Activated CD8-positive, alpha-beta memory T cell treated with anti-CD3 and anti-CD28 coated beads, Interleukin-2, amount 50 U/mL, for 48 hours (primary cell): ENCODE data around the gene MSL3B.
"Not testable (repeated sequence)": the region's sequence is repeated elsewhere in the genome, so short reads cannot be mapped to it uniquely, and the experiment has no call there.

ENCODE experiments used
- DNase-seq: peaks from one replicate; pipeline ENCODE4 v3.0.0-alpha.2; 2020

MSL3B gene

DNA sequence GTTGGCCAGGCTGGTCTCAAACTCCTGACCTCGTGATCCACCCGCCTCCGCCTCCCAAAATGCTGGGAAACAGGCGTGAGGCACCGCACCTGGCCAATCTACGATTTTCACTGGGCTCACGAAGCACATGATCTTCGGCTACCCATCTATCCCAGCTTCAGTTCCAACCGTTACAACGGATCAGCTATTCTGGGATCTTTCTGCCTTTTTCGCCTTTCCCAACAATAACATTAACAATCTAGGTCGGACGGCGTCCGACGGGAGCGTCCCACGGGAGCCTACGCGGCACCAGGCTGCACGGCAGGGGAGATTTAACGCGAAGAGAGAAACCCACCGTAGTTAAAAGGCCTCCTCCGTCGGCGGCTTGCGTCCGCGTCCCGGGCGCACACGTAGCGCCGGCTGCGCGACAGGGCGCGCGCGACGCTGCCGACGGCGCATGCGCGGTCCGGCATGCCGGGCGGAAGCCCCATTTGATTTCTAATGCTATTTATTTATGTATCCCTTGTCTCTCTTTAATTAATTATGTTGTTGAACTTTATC lies at the start of gene MSL3B:
Gene MSL3B (minus strand): TSS at position 394 of the 540 bp plus-strand sequence.
- DNase-seq: peak; percentile 78

DNA sequence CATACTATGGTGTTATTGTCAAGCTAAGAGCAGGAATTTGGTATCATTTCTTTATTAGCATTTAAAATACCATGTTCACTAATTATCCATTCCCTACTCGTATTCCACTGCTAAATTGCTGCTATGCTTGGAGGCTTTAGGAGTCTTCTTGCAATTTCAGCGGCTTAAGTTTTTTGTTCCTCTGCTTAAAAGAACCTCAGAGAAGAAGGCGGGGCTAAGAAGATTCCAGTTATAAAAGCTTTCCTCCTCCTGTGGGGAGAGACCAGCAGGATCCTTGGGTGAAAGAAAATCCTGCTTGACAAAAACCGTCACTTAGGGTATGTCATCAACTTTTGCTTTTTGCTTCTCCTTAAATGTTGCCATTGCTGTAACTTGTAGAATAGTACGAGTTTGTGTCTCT lies 48.9 kb upstream of the MSL3B start, which contains the start of gene TRPM8:
Gene TRPM8 (plus strand): TSS at position 258 of the 400 bp plus-strand sequence. CDS start 9,165 bp downstream, outside the sequence.
- DNase-seq: no peak

DNA sequence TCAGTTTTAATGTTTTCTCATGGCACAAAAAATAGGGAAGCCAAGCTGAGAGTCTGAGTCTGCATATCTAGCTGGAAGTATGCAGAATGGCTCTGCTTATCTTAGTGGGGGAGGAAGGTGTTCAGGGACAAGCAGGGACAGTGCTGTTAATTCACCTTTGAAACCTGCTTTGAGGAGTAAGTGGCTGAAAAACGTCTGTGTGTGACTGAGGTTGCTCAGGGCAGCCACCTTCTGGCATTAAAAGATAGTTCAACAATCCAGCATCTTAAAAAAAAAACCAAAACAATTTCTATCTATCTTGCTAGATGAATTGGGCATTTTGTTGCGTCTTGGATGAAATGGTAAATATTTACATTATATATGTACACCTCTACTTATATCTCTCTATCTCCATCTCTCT lies 46.9 kb upstream of the MSL3B start:
- no peak for DNase-seq

DNA sequence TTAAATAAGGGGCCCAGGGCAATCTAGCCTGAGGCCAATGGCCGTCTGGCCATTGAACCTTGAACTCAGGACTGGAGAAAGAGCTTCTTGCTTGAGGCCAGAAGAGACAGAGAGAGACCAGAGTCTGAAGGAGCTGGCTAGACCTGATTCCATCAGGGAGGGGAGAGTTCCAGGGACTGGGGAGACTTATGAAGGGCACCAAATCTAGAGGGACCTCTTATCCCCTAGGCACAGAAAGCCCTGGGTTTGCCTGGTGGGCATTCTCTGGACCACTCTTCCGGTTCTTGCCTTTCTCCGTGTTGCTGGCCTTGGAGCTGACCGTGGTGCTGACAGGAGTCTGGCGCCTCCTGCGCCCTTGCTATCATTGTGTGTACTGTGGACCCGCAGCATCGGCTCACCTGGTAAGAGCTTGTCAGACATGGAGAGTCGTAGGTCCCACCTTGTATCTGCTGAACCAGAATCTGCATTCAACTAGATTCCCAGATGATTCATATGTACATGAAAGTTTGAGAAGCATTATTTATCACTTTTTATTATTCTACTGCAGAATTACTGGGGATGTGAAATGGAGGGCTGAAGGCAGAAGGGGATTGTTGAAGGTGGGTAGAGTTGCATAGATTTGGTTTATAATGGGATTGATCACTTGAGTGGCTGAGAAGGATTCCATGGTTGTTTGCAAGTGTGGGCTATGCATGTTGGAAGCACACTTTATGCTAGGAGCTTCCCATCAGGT lies 44.7 kb upstream of the MSL3B start:
- no peak for DNase-seq

DNA sequence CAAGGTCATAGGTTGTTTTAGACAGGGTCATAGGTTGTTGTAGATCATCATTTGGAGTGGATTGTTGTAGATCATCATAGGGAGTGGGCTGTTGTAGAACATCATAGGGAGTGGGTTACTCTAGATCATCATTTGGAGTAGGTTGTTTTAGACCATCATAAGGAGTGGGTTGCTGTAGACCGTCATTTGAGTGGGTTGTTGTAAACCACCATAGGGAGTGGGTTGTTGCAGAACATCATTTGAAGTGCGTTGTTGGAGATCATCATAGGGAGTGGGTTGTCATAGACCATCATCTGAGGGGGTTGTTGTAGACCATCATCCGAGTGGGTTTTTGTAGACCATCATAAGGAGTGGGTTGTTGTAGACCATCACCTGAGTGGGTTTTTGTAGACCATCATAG lies 39.4 kb upstream of the MSL3B start:
- DNase-seq: no peak

DNA sequence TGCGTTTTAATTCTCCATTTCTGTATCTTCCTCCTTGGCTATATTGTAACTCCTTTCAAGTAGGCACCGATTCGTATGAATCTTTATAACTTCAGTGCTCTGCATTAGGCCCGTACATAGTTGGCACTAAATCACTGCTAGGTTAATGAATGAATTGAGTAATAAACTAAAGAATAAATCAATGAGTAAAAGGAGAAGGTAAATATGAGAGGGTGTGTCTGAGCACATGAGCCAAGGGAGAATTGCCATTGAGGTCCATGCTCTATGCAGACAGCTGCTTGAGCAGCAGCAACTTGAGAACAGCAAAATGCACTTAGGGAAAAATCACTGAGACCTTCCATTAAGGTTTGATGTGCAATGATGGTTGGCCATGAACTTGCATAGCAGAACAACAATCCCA lies 37.8 kb upstream of the MSL3B start:
- no peak for DNase-seq

DNA sequence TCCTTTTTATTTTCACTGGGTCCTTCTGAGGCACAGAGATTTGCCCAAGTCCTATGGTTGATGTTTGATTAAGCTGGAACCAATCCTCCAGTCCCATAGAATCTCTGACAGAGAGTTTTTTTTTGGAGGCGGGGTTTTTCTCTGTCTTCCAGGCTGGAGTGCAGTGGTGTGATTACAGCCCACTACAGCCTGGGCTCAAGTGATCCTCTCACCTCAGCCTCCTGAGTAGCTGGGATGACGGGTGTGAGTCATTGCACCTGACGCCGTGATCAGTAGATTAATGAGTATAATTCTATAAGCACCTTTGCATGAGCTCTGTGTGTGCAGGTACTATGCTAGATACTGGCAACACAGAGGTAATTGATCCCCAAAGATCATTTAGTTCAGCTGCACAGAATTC lies 33.7 kb upstream of the MSL3B start:
- no peak for DNase-seq

DNA sequence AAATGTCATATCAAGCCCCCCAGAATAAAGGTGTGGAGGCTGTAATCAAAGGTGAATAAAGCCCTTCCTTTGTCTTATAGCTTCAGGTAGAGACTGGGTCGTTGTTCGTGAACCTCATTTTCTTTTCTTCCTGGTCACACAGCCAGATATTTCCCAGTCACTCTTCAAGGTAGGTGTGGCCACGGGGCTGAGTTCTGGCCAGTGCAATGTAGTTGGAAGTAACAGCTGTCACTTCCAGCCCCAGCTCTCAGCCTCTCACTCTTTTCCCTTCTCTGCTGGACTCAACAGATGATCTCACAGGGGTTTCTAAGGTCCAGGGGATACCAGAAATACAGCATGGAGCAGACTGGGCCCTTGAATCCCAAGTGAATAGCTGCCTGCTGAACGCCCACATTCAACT lies 33.2 kb upstream of the MSL3B start:
- no peak for DNase-seq

DNA sequence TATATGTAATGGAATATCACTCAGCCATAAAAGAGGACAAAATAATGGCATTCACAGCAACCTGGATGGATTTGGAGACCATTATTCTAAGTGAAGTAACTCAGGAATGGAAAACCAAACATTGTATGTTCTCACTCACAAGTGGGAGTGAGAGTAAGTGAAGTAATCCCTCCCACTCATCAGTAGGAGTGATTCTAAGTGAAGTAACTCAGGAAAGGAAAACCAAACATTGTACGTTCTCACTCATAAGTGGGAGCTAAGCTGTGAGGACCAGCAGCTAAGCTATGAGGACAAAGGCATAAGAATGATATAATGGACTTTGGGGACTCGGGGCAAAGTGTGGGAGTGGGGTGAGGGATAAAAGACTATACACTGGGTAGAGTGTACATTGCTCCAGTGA lies 28.1 kb upstream of the MSL3B start:
- DNase-seq: not testable (repeated sequence)

DNA sequence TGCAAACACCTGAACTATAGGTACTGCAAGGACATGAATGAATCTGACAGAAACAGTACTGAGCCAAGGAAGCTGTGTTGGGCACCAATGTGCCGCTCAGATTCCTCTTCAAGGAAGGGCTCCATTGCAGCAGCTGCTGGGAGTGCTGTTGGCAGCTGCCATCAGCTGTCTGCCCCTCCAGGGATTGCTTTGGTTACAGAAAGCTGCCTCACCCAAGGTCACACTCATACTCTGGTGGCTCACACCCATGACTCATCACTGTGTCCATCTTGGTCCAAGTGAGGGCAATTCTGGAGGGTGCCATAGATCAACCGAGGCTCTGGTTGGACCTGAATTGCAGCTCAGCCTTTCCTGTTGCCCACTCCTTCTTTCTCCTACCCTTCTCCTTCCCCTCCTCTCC lies 24.6 kb upstream of the MSL3B start:
- DNase-seq: no peak

DNA sequence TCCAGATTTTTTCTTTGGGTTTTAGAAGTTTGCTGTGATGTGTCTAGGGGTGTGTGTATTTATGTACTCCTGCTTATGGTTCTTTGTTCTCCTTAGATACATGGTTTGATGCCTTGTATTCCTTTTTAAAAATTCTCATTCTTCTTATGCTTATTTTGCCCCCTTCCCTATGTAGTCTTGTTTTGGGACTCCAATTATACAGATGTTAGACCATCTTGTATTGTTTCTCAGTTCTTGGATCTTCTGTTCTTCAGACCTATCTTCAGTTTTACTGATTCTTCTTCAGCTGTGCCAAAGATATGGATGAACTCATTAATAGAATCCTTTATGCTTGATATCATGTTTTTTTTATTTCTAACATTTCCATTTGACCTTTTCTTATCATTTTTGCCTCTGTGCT lies 14.2 kb upstream of the MSL3B start:
- no peak for DNase-seq

DNA sequence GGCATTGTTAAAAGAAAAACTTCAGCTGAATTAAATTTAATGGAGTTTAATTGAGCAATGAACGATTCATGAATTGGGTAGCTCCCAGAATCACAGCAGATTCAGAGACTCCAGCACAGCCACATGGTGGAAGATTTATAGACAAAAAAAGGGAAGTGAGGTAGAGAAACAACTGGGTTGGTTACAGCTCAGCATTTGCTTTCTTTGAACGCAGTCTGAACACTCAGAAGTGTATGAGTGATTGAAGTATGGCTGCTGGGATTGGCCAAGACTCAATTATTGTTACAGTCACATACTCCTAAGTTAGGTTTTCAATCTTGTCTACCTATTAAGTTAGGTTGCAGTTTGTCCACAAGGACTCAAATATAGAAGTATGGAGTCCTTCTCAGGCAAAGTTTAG lies 3.9 kb upstream of the MSL3B start:
- DNase-seq: not testable (repeated sequence)

DNA sequence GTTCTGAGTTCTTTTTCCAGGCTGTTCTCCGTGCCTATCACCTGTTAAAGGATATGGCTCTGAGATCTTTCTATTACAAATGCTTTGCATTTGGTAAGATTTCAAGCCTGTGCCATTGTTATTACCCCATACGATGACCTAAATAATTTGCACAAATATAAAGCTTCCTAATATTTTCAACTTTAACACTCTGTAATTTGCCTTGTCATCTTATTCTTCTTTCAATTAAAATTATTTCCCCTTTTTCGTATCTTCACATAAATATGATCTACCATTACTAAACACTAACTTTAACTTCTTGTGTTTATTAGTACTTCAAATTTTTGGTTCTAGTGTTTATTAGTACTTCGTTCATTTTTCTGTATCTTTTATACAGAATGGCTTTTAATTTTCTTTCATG lies 3.2 kb upstream of the MSL3B start:
- no peak for DNase-seq

DNA sequence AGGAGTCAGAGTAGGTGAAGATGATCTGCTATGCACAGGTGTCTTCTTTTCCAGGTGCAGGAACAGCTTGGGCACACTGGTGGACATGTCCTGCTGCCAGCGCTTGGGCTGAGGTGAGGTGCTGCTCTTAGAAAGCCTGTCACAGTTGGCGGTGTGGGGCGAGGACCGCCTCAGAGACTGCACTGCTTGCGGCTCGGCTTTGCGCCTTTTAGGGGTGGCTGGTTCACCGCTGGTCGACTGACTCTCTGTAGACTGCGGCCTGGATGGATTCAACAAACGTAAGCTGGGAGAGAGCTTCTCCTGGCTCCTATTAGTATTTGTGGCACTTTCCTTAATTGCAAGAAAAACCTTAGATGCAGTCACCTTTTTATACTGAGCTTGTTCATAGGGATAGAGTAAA lies 1.7 kb downstream of the MSL3B start:
- DNase-seq: no peak

DNA sequence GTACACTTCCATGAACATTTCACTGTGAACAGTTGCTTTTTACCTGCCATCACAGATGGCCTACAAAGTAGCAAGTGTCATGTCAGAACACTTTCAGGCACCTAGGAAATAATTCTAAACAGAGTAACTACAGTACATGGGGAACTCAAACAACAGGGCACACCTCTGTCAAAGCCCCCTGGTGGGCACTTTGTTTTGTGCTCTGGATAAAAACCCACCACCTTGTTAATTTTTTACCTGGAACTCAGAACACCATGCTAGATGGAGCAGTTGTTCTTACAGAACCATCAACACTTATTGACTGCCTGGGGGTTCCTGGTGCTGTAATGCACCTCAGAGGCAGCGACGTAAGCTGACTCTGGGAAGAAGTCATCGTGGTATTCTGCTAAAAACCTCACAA lies 2.3 kb downstream of the MSL3B start:
- DNase-seq: no peak

DNA sequence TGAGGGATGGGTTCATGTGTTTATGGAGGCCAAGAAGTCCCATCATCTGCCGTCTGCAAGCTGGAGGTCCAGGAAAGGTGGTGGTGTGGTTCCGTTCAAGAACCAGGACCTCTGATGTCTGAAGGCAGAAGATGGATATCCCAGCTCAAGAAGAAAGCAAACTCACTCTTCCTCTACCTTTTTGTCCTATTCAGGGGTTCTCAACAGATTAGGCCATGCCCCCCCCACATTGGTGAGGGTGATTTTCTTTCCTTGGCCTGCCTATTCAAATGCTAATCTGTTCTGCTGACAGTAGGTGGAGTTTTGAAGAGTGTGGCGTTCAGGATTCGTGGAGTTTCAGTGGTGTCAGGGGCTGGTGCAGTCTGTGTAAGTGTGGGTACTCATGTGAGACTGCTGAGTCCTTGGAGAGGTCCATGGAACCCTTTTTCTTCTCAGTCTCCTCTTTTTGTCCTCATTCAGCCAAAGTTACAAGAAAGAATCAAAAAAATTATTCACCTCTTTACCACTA lies 5.9 kb downstream of the MSL3B start:
- DNase-seq: no peak

DNA sequence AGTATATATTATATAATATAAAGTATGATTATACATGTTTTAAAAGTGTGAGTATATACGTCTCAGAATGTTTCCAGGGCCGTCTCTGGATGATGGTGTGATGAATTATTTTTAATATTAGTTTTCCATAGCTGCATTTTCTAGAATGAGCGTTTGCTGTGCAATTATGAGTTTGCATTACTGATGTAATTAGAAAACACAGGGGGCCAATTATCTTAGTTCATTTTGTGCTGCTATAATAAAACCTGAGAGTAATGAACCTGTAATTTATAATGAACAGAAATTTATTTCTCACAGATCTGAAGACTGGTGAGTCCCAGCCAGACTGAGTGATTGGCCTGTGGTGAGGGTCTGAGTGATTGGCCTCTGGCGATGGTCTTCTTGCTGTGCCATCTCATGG lies 9.9 kb downstream of the MSL3B start:
- DNase-seq: no peak

DNA sequence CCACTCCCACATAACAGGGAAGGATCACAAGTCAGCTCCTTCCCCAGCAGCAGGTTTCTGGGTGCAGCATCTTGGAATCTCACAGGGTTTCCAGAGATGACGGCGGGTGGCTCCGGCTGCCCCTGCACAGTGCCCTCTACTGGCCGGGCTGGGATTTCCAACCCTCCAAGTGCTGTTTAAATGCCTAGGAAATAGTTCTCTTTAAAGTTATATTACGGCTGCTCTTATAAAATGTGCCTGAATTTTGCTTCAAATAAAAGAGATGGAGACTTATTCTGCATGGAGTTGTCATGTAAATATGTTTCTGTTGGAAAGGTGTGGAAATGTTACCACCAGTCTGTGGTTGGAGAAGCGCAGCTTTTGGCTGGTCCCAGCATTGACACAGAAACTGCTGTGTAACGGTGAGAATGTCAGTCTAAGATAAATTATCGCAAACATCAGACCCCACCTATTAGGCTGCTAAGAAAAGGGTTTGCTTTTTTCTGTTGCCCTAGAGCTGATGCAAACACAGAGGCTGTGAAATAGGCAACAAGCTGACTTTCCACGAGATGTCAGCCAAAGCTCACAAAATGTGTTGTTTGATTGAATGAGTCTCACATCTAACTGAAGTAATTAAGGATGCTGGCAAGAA lies 10.6 kb downstream of the MSL3B start:
- DNase-seq: peak; percentile 85

DNA sequence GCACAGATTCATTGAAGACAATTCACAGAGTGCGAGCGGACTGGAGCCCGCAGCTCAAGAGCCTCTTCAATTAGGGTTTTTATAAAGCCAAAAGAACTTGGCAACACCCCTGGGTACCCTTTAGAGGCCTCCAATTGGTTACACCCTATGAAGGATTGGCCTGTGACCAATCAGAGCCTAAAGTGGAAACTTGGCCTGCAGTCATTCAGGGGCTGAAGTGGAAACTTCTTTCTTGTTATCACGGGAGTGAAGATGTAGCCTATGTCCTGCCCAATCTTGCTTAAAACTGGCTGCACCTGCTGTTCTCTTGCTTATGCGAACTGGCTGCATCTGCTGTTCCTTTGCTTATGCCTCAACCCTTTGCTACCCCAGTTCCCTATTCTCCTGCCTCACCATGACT lies 12.0 kb downstream of the MSL3B start:
- DNase-seq: no peak

DNA sequence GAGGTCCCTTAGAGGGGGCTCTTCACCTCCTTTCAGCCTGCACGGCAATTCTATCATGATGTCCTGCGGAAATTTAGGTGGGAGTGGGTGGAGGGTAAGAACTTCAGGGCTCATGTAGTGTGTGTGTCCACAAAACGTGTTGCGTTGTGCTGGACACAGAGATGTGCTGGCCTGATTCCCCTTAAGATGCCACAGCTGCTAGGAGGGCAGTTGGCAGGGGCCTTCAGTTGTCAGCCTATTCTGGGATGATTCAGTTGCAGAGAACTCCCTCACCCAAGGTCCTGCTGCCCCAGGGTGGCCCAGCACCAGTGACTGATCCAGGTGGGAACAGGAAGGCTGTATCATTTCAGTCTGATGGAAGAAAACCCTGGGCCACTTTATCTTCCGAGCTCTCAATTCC lies 12.8 kb downstream of the MSL3B start:
- no peak for DNase-seq

DNA sequence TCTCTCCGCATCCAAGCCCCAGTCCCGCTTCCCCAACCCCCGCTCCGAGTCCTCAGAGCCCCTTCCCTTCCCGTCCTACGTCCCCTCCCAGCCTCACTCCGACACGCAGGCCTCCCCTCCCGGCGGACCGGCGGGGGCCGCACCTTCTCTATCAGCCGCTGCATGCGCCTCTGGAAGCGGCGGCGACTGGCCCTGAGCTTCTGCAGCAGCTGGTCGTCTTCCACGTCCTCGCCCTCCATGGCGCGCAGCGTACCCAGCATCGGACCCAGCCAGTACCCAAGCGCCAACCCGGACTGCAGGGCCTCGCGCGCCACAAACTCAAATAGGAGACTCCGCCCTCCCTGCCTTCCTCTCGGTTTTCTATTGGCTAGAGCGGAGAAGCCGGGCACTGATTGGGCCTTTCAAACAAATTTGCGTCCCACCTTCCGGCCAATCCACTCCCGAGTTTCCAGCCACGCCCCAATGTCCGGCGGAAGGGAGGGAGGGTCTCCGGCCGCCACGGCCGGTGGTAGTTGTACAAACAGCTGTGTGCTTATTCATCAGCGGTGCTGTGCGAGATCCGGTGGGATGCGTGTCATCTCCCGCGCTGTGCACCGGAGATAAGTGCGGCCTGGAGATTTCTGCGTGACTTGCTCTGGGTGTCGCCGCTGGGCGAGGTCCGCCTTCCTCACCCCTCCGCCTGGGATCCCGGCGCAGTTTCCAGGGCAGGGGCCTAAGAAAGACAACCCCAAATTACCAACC lies 13.8 kb downstream of the MSL3B start, which contains the start of gene HJURP:
Gene HJURP (minus strand): TSS at position 295 of the 741 bp plus-strand sequence. CDS start 35 bp downstream, at position 260.
- peak; percentile 92 for DNase-seq

DNA sequence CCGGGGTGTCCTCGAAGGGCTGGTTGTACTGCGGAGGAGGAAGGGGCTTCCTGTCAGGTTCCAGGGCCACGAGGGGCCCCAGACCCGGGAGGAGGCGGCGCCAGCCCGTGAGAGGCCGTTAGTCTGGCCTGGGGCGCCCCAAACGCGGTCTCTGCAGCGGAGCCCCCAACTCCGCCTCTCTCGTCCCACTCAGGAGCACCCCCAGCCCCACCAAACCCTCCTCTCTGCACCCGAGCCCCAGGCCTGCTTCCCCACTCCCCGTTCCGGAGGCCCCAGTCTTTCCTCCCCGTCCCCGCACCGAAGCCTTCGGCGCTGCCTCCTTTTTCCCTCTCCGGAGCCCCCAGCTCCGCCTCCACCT lies 14.3 kb downstream of the MSL3B start:
- no peak for DNase-seq

DNA sequence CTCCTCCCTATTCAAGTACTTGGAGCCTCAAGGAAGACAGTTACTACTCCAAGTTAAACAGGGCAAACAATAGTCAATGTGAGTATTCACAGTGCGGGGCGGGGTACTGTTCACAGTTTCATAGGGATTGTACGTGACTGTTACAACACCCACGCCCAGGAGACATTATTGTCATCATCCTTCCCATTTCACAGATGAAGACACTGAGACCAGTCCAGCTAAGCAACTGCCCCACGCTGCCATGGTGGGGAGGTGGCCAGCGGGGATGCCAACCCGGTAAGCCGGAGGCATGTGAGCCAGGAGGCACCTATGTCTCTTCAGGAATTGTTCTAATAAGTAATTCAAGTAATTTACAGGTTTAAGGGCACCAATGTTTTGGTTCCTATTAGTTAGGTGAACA lies 14.8 kb downstream of the MSL3B start:
- no peak for DNase-seq

DNA sequence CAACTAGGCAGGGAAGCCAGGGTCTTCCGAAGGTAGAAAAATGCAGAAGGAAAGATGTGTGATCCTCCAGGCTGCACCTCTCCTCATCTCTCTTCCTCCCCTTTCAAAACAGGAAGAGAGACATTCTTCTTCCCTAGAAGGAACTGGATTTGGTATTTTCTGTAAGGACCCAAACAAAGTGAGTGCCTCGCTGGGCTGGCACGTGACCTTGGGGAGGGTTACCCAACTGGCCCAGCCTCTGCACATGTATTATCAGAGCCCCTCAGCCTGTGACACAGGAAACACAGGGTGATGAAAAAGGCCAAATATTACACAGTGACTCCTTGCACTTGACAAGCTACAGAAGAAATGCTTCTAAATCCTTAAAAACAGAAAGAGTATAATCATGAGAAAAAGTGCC lies 16.1 kb downstream of the MSL3B start:
- DNase-seq: no peak
